Left ventricle myocardium inferior (tissue), 1 donor: ENCODE results near the gene CALU. TPM values are rescaled to one million over a fixed set of nuclear protein-coding genes. Genes with fewer than 3 reads are reported as not detected.

Source experiments
- DNase-seq: peaks from one replicate; pipeline ENCODE4 v3.0.0-alpha.2; 2020
- H3K27ac ChIP-seq: fragments of 200-600 bp; replicated peaks from 2 replicates; pipeline ENCODE4 v1.8.0; 2021
- H3K27me3 ChIP-seq: fragments of 200-600 bp; 2 replicates; pipeline ENCODE4 v1.8.0; 2021; ENCODE audit warnings: low read depth
- H3K36me3 ChIP-seq: fragments of 200-600 bp; 2 replicates; pipeline ENCODE4 v1.8.0; 2021
- H3K4me1 ChIP-seq: fragments of 200-600 bp; 2 replicates; pipeline ENCODE4 v1.8.0; 2021
- H3K4me3 ChIP-seq: fragments of 200-600 bp; 2 replicates; pipeline ENCODE4 v1.8.0; 2021; ENCODE audit warnings: mild to moderate bottlenecking, moderate library complexity
- H3K9me3 ChIP-seq: fragments of 200-600 bp; replicated peaks from 2 replicates; pipeline ENCODE4 v1.8.0; 2021
- CTCF ChIP-seq: fragments of 200-600 bp; IDR thresholded peaks from 2 replicates; pipeline ENCODE4 v1.8.0; 2021; ENCODE audit warnings: antibody characterized with exemption, mild to moderate bottlenecking, borderline replicate concordance
- intact Hi-C: fragments of 100-400 bp; cut with micrococcal nuclease; formaldehyde crosslinking; loops from one replicate; pipeline ENCODE4 v1.11.0; 2022
- total RNA-seq: library from RNA; stranded (reverse); fragmentation: NEBNext Ultra II Directional; extraction: Animal tissue kit (Norgen Biotek cat#: 25700); gene quantifications from one replicate; pipeline ENCODE4 v1.2.1, GENCODE V29; 2021
- donor health status: DM: no; HTN: yes; CAD: no; lungs with severe emphysema.

Gene CALU
- total RNA-seq, 1 donor from 2014 or later = 236 TPM

DNA sequence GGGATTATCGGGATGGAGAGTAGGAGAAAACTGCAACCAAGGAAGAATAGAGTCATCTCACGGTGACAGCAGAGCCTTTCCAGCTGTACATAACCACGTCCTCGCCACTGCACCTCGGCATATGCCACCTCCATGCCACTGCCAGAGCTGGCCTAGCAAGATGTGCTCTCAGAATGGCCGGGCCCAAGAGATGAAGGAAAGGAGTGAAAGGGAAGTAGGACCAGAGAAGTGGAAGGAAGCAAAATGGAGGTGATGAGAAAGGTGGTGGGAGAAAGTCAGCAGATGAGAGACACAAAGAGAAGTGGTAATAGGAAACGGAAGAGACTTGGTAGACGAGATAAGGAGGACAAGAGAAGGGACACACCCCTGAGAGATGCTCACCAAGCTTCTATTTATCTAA, 8.0 kb upstream of the CALU start:
- DNase-seq = no peak
- Histone ChIP-seq H3K4me1 (no peaks in the 10 kb centered on the region), H3K27me3 (peaks cover 7% of the 10 kb centered on the region), H3K9me3 (no peaks in the 10 kb centered on the region), H3K4me3 (no peak overlapping the region), H3K36me3 (no peaks in the 10 kb centered on the region), H3K27ac (no peak overlapping the region)
- TF ChIP-seq CTCF = no peak
- intact Hi-C loops = no loop called here

DNA sequence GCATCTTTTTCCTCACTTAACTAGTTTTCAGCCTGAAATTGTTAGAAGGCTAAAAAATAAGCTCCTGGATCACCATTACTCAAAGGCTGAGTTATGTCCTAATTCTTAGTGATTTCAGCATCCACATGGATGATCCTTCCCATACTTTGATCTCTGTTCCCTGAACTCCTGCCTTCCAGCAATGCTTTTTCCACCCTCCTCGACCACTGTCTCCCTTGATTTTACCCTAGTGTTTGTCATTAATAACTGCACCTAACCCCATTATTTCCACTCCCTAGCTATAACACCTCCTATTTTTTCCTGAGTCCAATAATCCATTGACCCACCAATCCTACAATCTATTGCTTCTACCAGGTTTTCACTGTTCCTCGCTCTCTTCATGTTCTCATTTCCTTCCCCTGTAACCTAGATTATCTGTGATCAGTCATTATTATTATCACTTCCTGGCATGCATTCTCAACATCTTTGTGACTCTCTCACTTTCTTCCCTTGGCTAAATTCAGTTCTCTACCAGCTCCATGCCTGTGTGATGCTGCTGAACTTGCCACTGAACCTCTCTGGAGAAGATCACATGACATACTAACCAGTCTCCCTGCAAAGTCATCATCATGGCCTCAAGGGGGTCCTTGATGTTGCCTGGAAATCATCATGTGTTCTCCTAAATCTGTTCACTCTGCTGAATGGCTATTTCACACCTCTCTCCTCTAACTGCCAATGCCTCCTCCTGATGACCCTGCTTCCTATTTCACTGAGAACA, 6.5 kb upstream of the CALU start:
- peaks cover 7% of the 10 kb centered on the region for H3K27me3 ChIP-seq
- TF ChIP-seq CTCF = no peak
- H3K36me3 ChIP-seq = no peaks in the 10 kb centered on the region
- no peaks in the 10 kb centered on the region for H3K4me1 ChIP-seq
- intact Hi-C loops = no loop called here
- H3K27ac ChIP-seq = no peak overlapping the region
- no peak overlapping the region for H3K4me3 ChIP-seq
- no peaks in the 10 kb centered on the region for H3K9me3 ChIP-seq
- no peak for DNase-seq

DNA sequence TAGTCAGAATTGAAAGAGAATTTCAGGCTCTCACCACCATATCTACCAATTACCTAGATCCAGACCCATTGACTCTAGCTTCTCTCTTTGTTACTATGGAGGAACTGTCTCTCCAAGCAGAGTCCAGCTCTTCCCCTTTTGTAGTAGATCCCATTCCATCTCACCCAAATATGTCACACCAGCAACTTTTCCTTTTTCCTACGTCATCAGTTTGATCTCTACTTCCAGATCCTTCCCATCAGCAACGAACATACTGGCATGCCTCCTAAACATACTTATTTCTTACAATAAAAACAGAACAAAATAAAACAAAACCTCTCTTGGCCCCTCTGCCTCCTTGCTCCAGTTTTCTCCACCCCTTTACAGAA, 5.9 kb upstream of the CALU start:
- peaks cover 7% of the 10 kb centered on the region for H3K27me3 ChIP-seq
- H3K27ac ChIP-seq = no peak overlapping the region
- H3K36me3 ChIP-seq = no peaks in the 10 kb centered on the region
- no peaks in the 10 kb centered on the region for H3K9me3 ChIP-seq
- no peak for TF ChIP-seq CTCF
- intact Hi-C loops = no loop called here
- DNase-seq = no peak
- peaks cover 2% of the 10 kb centered on the region for H3K4me1 ChIP-seq
- no peak overlapping the region for H3K4me3 ChIP-seq

DNA sequence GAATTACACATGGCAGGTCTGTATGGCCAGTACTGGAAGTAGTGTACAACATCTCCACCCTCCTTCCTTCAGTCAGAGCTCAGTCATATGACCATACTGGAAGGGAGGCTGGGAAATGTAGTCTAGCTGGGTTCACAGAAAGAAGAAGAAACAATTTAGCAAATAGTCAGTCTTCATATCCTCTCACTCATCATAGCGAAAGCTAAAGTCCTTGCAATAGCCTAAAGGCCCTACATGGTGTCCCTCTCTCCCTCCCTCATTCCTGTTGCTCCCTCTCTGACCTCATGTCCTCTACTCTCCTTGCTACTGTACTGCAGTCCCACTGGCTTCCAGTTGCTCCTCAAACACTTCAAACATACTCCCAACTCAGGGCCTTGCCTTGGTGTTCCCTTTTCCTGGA, 4.3 kb upstream of the CALU start:
- TF ChIP-seq CTCF = no peak
- H3K36me3 ChIP-seq = no peaks in the 10 kb centered on the region
- peaks cover 15% of the 10 kb centered on the region for H3K4me1 ChIP-seq
- intact Hi-C loops = no loop called here
- peaks cover 7% of the 10 kb centered on the region for H3K27me3 ChIP-seq
- no peak overlapping the region for H3K27ac ChIP-seq
- H3K9me3 ChIP-seq = no peaks in the 10 kb centered on the region
- DNase-seq = no peak
- no peak overlapping the region for H3K4me3 ChIP-seq

DNA sequence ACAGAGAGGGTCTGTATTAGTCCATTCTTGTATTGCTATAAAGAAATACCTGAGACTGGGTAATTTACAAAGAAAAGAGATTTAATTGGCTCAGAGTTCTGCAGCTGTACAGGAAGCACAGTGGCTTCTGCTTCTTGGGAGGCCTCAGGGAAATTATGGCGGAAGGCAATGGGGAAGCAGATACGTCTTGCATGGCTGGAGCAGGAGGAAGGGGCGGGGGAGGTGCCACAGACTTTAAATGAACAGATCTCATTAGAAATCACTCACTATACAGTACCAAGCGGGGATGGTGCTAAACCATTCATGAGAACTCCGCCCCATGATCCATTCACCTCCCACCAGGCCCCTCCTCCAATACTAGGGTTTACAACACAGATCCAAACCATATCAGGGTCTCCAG, 3.7 kb upstream of the CALU start:
- no peak for DNase-seq
- H3K27ac ChIP-seq = no peak overlapping the region

More for the DNA sequence above, 3.7 kb upstream of the CALU start:
- Histone ChIP-seq H3K9me3 (no peaks in the 10 kb centered on the region), H3K4me1 (peaks cover 21% of the 10 kb centered on the region), H3K36me3 (no peaks in the 10 kb centered on the region), H3K27me3 (peaks cover 7% of the 10 kb centered on the region), H3K4me3 (no peak overlapping the region)
- intact Hi-C loops = no loop called here
- no peak for TF ChIP-seq CTCF
